Measurements from ENCODE around the gene ZSCAN20.

ZSCAN20 gene

DNA sequence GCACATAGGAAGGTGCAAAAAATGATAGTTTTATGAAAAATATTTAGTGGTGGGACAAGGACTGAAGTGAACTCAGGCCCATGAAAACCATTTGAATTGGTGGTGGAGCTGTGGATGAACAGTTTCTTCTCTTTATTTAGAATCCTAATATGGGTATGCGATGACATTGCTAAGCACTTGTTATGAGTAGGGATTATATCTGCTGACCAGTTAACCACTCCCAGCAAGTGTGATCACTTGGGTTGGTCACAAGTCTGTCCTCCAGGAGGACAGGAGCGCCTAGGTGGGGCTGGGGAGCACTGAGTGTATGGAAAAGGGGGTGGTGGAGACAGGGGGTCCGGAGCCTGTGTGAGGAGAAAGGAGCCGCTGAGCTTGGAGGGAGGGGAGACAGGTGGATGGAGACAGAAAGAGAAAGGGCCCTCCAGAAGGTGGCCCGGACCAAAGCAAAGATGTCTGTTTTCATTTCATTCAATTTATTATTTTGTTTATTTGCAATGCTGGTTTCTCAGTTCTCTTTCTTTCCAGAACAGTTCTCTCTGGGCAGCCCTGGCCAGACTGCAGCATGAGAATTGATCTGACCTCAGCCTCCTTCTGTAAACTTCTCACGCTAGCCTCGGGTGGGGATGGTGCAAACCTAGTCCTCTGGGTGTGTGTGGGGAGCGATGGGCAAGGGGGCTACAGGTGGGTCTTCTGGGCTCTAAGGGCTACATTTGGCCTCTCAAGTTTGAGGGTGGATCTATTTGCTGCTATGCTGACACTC is 9.9 kb upstream of the ZSCAN20 start:
- H3K4me1 Mint-ChIP-seq, result no peaks in the 10 kb centered on the region
- H3K27me3 Mint-ChIP-seq, result no peaks in the 10 kb centered on the region
- no peak overlapping the region for H3K27ac Mint-ChIP-seq
- H3K9me3 Mint-ChIP-seq, result no peaks in the 10 kb centered on the region
- DNase-seq (no peak), ATAC-seq (no peak)
- no peak overlapping the region for H3K4me3 Mint-ChIP-seq

DNA sequence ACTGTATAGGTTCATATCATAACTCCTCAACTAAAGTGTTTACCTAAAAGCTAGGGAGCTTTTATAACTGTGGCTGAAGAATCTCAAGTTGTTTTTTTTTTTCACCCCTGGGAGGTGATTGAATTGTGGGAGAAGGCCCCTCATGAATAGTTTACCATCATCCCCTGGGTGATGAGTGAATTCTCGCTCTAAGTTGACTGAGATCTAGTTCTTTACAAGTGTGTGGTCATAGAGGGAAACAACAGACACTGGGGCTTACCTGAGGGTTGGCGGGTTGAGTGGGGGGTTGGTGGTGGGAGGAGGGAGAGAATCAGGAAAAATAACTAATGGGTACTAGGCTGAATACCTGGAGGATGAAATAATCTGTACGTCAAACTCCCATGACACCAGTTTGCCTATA is 7.9 kb upstream of the ZSCAN20 start:
- no peaks in the 10 kb centered on the region for H3K27me3 Mint-ChIP-seq
- no peak overlapping the region for H3K4me3 Mint-ChIP-seq
- no peaks in the 10 kb centered on the region for H3K9me3 Mint-ChIP-seq
- DNase-seq (no peak), ATAC-seq (no peak)
- no peaks in the 10 kb centered on the region for H3K4me1 Mint-ChIP-seq
- H3K27ac Mint-ChIP-seq, result no peak overlapping the region

DNA sequence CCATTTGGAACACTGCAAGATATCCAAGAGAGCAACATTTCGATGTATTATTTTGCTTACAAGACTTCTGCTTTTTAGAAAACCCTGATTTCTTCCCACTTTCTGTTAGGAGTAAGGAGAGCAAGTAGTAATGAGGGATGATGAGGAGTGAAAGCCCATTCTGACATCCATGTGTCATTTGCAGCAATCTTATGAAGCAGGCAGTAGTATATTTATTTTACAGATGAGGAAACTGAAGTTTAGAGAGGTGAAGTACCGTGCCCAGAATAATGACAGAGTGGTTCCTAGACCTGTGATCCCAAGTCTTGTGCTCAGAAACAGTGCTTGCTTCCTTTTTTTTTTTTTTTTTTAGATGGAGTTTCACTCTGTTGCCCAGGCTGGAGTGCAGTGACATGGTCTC is 7.1 kb upstream of the ZSCAN20 start:
- H3K4me3 Mint-ChIP-seq, result no peak overlapping the region
- peaks cover under 1% of the 10 kb centered on the region for H3K4me1 Mint-ChIP-seq
- ATAC-seq, result no peak
- no peaks in the 10 kb centered on the region for H3K9me3 Mint-ChIP-seq
- no peak for DNase-seq
- no peaks in the 10 kb centered on the region for H3K27me3 Mint-ChIP-seq
- no peak overlapping the region for H3K27ac Mint-ChIP-seq

DNA sequence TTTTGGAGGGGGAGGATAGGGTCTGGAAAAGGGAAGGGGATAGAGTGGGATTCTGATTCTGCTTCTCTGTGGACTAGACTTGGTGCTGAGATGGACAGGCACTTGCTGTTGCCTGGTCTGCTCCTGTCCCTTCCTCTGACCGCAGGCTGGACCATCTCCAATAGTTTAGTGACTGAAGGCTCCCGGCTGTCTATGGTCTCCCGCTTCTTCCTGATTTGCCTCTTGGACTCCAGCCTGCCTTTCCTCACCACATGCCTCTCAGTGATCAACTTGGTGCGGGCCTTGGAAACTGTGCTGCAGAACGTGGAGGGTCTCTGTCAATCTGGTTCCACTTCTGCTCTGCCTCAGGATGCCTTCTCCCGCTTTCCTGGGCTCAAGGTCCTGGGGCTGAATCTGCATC is 6.3 kb upstream of the ZSCAN20 start:
- ATAC-seq, result no peak
- no peaks in the 10 kb centered on the region for H3K9me3 Mint-ChIP-seq
- DNase-seq, result no peak
- H3K27ac Mint-ChIP-seq, result peak overlapping the region in 1 of 2 donors; percentile 52
- H3K4me3 Mint-ChIP-seq, result no peak overlapping the region
- H3K4me1 Mint-ChIP-seq, result peaks cover 7% of the 10 kb centered on the region
- no peaks in the 10 kb centered on the region for H3K27me3 Mint-ChIP-seq

DNA sequence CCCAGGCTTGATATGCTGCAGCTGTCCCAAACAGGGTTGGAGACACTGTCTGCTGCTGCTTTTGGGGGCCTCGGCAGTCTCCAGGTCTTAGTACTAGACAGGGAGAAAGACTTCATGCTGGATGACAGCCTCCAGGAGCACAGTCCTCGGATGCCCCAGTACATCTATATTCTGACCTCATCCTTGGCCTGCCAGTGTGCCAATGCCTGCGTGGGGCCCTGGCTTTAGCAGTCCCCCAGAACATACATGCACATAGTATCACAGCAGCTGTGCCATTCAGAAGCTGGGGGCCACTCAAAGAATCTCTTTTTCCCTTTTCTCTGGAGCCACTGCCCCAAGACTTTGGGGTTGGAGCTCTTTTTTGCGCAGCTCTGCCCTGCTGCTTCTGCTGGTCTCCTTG is 4.4 kb upstream of the ZSCAN20 start:
- H3K27ac Mint-ChIP-seq, result no peak overlapping the region
- DNase-seq, result no peak
- H3K27me3 Mint-ChIP-seq, result no peaks in the 10 kb centered on the region
- no peak overlapping the region for H3K4me3 Mint-ChIP-seq
- H3K4me1 Mint-ChIP-seq, result peaks cover 19% of the 10 kb centered on the region
- H3K9me3 Mint-ChIP-seq, result no peaks in the 10 kb centered on the region
- no peak for ATAC-seq

DNA sequence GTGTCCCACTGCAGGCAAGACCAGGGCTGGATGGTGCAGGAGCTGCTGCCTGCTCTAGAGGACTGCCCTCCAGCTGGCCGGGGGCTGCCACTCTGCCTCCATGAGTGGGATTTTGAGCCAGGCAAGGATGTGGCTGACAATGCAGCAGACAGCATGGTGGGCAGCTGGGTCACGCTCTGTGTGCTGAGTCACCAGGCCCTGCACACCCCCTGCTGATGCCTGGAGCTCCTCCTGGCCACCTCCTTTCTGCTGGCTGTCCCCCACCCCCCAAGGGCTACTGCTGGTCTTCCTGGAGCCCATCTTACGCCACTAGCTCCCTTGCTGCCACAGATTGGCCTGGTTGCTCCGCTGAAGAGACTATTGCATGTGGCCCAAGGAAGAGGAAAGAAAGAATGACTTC is 3.9 kb upstream of the ZSCAN20 start:
- ATAC-seq (no peak), DNase-seq (no peak)
- Mint-ChIP-seq H3K27me3 (no peaks in the 10 kb centered on the region), H3K9me3 (no peaks in the 10 kb centered on the region), H3K4me1 (peaks cover 24% of the 10 kb centered on the region), H3K4me3 (no peak overlapping the region), H3K27ac (no peak overlapping the region)

DNA sequence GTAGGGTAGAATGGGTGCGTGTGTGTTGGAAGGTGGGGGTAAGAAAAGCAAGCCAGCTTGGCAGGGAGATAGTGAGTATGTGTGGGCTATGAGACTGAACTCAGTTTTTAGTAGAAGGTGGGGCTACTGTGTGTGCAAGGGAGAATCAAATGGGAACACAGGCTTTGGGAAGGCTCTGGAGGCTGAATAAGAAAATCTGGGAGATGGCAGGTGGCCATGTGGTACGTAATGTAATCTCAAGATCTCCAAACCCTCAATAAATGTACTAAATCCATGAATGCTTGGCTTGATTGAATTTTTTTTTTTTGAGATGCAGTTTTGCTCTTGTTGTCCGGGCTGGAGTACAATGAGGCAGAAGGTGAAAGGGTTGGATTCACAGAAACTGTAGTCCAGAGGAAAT is 3.5 kb upstream of the ZSCAN20 start:
- DNase-seq (no peak), ATAC-seq (no peak)
- Mint-ChIP-seq H3K4me3 (no peak overlapping the region), H3K27ac (no peak overlapping the region), H3K27me3 (no peaks in the 10 kb centered on the region), H3K4me1 (peaks cover 27% of the 10 kb centered on the region), H3K9me3 (no peaks in the 10 kb centered on the region)

DNA sequence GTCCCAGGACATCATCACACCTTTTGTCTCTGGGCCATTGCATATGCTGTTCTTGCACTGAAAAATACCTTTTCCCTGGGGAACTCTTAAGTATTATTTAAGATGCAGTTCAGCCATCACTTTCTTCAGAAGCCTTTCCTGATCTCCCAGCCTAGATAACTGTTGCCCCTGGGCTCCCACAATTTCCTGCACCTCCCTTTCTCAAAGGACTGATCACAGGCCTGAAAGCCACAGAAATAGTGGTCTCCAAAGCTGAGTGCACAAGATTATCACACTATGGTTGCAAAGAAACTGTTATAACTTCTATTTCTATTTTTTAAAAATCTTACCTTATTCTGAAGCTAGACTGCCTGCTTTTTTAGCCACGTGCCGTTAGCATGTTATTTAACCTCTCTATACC is 2.8 kb upstream of the ZSCAN20 start:
- DNase-seq, result no peak
- Mint-ChIP-seq H3K4me3 (no peak overlapping the region), H3K9me3 (no peaks in the 10 kb centered on the region), H3K4me1 (peaks cover 27% of the 10 kb centered on the region), H3K27ac (no peak overlapping the region), H3K27me3 (no peaks in the 10 kb centered on the region)
- no peak for ATAC-seq

DNA sequence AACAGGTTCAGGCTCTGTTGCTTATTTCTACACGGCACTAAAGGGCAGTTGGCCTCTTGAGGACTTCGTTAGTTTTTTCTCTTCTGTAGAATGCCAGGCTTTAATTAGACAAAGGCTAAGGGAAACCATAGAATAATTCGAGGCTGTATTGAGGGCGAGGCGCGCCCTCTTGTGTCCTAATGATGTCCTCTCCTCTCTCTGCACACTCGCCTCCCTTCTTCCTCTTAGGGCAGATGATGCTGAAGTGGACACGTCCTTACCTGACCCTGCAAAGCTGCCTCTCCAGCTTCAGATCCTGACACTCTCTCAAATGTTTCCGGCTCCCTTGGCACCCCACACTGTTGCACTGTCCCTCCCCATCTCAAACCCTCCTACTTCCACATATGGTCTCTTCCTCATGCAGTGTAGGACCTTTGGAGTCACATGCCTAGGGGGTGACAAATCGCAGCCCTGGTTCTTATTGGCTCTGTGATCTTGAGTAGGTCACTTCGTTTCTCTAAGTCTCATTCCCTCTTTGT is 1.9 kb upstream of the ZSCAN20 start:
- no peaks in the 10 kb centered on the region for H3K27me3 Mint-ChIP-seq
- no peak overlapping the region for H3K27ac Mint-ChIP-seq
- H3K9me3 Mint-ChIP-seq, result no peaks in the 10 kb centered on the region
- DNase-seq, result peak; percentile 52 to 63
- ATAC-seq, result peak; percentile 68
- H3K4me1 Mint-ChIP-seq, result peaks cover 27% of the 10 kb centered on the region
- peak overlapping the region; percentile 30 to 60 for H3K4me3 Mint-ChIP-seq

DNA sequence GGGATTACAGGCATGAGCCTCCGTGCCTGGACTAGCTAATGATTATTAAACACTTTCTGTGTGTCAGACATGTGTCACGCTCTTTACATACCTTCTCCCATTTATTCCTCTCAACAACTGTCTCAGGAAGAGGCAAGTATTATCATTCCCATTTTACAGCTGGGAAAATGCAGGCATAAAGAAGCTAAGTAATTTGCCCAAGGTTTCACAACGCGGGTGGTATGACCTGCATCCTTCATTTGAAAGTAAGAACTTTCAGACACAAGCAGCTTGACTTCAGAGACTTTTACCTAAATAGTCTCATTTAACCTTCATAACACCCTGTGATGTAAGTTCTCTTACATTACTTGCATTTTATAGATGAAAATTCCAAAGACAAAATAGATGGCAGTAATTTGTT is 1.0 kb upstream of the ZSCAN20 start:
- Mint-ChIP-seq H3K4me3 (peak overlapping the region in 1 of 2 donors; percentile 92), H3K27me3 (no peaks in the 10 kb centered on the region), H3K27ac (no peak overlapping the region), H3K9me3 (no peaks in the 10 kb centered on the region), H3K4me1 (peaks cover 27% of the 10 kb centered on the region)
- no peak for DNase-seq
- no peak for ATAC-seq

DNA sequence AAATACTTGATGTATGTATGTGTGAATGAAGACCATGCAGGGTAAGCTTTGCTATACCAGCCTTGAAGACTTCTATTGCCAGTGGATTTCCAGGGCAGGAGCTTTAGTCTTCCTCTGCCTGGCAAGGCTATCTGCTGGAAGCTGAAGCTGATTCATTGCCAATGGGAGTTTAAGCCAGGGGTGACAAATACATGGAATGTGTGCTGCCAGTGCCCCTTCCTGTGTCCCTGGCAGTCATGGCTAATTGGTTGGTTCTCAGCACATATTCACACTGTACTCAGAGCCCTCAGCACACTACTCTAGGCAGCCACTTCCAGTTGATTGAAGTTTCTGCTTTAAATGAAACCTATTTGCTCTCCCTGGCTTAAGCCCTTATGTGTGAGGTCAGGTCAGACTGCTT is 1.5 kb downstream of the ZSCAN20 start:
- Mint-ChIP-seq H3K27me3 (no peaks in the 10 kb centered on the region), H3K4me1 (peaks cover 27% of the 10 kb centered on the region), H3K9me3 (no peaks in the 10 kb centered on the region), H3K27ac (no peak overlapping the region), H3K4me3 (peak overlapping the region in 1 of 2 donors; percentile 92)
- ATAC-seq, result no peak
- no peak for DNase-seq

DNA sequence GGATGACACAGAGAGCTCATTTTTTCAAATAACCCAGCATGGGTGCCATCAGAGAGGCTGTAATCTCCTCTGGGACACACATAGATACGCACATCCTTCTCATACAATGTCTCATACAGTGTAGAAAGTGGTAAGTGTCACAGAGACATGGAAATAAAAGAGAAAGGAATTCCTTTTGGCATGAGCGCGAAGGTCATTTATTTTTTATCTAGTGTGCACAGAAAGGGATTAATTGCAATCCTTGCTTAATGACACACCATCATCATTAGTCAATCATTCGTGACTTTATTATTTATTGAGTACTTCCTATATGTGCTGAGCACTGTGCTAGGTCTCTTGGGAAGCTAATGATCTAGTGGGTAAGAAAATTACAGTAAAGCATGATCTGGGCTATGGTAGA is 5.0 kb downstream of the ZSCAN20 start:
- ATAC-seq, result no peak
- Mint-ChIP-seq H3K27me3 (no peaks in the 10 kb centered on the region), H3K4me1 (peaks cover 14% of the 10 kb centered on the region), H3K4me3 (no peak overlapping the region), H3K9me3 (no peaks in the 10 kb centered on the region), H3K27ac (no peak overlapping the region)
- DNase-seq, result no peak

DNA sequence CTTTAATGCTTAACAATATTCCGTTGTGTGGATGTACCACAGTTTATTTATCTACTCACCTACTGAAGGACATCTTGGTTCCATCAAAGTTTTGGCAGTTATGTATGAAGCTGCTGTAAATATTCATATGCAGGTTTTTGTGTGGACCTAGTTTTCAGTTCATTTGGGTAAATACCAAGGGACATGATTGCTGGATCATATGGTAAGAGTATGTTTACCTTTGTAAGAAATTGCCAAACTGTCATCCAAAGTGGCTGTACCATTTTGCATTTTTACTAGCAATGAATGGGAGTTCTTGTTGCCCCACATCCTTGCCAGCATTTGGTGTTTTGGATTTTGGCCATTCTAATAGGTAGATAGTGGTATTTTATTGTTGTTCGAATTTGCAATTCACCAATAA is 10.0 kb downstream of the ZSCAN20 start:
- no peak overlapping the region for H3K27ac Mint-ChIP-seq
- peaks cover 0 to 17% of the 10 kb centered on the region in 2 donors for H3K9me3 Mint-ChIP-seq
- DNase-seq (no peak), ATAC-seq (no peak)
- H3K4me1 Mint-ChIP-seq, result no peaks in the 10 kb centered on the region
- no peaks in the 10 kb centered on the region for H3K27me3 Mint-ChIP-seq
- no peak overlapping the region for H3K4me3 Mint-ChIP-seq

DNA sequence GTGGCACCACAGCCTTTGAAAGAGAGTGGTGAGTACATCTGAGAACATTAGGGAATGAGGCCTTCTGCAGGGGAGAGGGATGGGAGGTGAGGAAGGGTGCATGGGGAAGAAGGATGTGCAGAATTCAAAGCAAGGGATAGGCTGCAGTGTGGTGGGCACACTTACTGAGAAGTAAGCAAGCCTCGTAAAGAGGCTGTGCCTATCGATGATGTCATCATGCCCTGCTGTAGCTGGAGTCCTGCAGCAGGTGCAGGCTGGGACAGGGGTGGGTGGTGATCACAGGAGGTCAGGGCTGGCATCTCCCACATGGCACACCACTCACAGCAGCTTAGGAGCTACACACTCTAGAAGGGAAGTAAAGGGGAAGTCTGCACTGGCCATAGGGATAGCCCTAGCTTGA is 16.2 kb downstream of the ZSCAN20 start:
- H3K9me3 Mint-ChIP-seq, result peaks cover 2 to 38% of the 10 kb centered on the region in 2 donors
- H3K27ac Mint-ChIP-seq, result no peak overlapping the region
- H3K27me3 Mint-ChIP-seq, result no peaks in the 10 kb centered on the region
- H3K4me1 Mint-ChIP-seq, result no peaks in the 10 kb centered on the region
- no peak for DNase-seq
- no peak overlapping the region for H3K4me3 Mint-ChIP-seq
- no peak for ATAC-seq

DNA sequence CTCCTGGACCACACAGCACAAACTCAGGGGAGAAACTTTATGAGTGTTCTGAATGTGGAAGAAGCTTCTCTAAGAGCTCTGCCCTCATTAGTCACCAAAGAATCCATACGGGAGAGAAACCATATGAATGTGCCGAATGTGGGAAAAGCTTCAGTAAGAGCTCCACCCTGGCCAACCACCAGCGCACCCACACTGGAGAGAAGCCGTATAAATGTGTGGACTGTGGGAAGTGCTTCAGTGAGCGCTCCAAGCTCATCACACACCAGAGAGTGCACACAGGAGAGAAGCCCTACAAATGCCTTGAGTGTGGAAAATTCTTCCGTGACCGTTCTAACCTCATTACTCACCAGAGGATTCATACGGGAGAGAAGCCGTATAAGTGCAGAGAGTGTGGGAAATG is 22.5 kb downstream of the ZSCAN20 start:
- Mint-ChIP-seq H3K9me3 (peaks cover 37 to 68% of the 10 kb centered on the region in 2 donors), H3K4me1 (no peaks in the 10 kb centered on the region), H3K4me3 (no peak overlapping the region), H3K27me3 (no peaks in the 10 kb centered on the region), H3K27ac (no peak overlapping the region)
- no peak for DNase-seq
- ATAC-seq, result no peak

DNA sequence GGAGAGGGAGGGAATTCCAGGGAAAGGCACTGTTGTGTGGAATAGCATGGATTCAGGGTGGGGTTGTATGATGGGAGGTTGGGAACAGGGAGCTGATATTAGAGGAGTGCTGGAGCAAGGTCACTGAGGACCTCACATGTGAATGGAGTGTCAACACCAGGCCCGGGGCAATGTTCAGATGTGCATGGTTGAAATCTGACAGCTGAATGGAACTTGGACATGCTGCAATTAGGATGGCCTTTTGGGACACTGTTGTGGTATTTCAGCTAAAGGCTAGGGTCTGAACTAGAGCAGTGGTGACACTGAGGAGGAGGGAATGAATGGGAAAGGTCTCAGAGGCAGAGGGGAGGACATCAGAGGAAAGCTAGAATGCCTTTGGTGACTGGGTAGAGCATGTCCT is 25.0 kb downstream of the ZSCAN20 start:
- no peak for ATAC-seq
- DNase-seq, result no peak
- Mint-ChIP-seq H3K4me1 (no peaks in the 10 kb centered on the region), H3K27ac (no peak overlapping the region), H3K9me3 (peaks cover 41 to 63% of the 10 kb centered on the region in 2 donors), H3K4me3 (no peak overlapping the region), H3K27me3 (no peaks in the 10 kb centered on the region)

DNA sequence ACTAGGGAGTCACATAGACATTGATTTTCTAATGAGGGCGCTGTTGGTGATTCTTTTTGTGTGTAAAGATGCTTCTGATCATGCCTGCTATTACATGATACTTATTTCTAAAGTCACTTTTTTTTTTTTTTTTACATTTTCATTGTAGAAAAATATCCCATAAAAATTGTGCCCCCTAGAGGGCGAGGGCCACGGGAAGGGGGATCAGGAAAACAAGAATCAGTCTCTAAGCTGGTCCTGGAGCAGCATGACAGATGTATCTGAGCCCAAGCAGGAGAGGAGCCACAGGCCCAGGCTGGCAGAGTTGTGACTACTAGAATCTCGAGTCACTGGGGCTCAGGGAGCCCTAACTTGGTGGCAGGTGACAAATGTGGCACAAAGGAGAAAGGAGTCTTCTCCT is 28.1 kb downstream of the ZSCAN20 start:
- no peak for ATAC-seq

More for the DNA sequence above, 28.1 kb downstream of the ZSCAN20 start:
- DNase-seq, result no peak
- no peak overlapping the region for H3K27ac Mint-ChIP-seq
- H3K9me3 Mint-ChIP-seq, result peaks cover 21 to 41% of the 10 kb centered on the region in 2 donors
- no peak overlapping the region for H3K4me3 Mint-ChIP-seq
- no peaks in the 10 kb centered on the region for H3K4me1 Mint-ChIP-seq
- H3K27me3 Mint-ChIP-seq, result no peaks in the 10 kb centered on the region
